HG03565 (cell line): ENCODE results near the gene RRN3.
"Not testable (repeated sequence)": the region's sequence is repeated elsewhere in the genome, so short reads cannot be mapped to it uniquely, and the experiment has no call there.

Experiments
- ATAC-seq: cut with Tn5 transposase; IDR thresholded peaks from one replicate; pipeline ENCODE4 v1.9.1; 2021; ENCODE audit warnings: mild to moderate bottlenecking, moderate library complexity; ENCODE audit not compliant: unreplicated experiment

Gene RRN3

GRCh38 chr16:15099366-15099909 is 5.4 kb upstream of the RRN3 start:
- not testable (repeated sequence) for ATAC-seq

- not testable (repeated sequence) for ATAC-seq
Observed at GRCh38 chr16:15096583-15096972, 2.5 kb upstream of the RRN3 start.

- ATAC-seq = not testable (repeated sequence)
Observed at GRCh38 chr16:15093571-15093954, 509 bp downstream of the RRN3 start.

GRCh38 chr16:15090663-15091269 is 3.3 kb downstream of the RRN3 start:
- not testable (repeated sequence) for ATAC-seq

- ATAC-seq = not testable (repeated sequence)
Observed at GRCh38 chr16:15082788-15083187, 11.3 kb downstream of the RRN3 start.

GRCh38 chr16:15080883-15081282 is 13.2 kb downstream of the RRN3 start:
- ATAC-seq = not testable (repeated sequence)

GRCh38 chr16:15076161-15076560 is 17.9 kb downstream of the RRN3 start:
- not testable (repeated sequence) for ATAC-seq

GRCh38 chr16:15073101-15073500 is 21.0 kb downstream of the RRN3 start:
- no peak for ATAC-seq

- ATAC-seq = not testable (repeated sequence)
Observed at GRCh38 chr16:15071916-15072769, 21.9 kb downstream of the RRN3 start.

GRCh38 chr16:15071013-15071412 is 23.1 kb downstream of the RRN3 start:
- ATAC-seq = not testable (repeated sequence)

- not testable (repeated sequence) for ATAC-seq
Observed at GRCh38 chr16:15066690-15067089, 27.4 kb downstream of the RRN3 start.

- ATAC-seq = not testable (repeated sequence)
Observed at GRCh38 chr16:15065961-15066360, 28.1 kb downstream of the RRN3 start.

- not testable (repeated sequence) for ATAC-seq
Observed at GRCh38 chr16:15062085-15062810, 31.8 kb downstream of the RRN3 start.

GRCh38 chr16:15059324-15059723 is 34.7 kb downstream of the RRN3 start:
- ATAC-seq = no peak

GRCh38 chr16:15057681-15058417 is 36.2 kb downstream of the RRN3 start:
- no peak for ATAC-seq

- ATAC-seq = peak; percentile 39
Observed at GRCh38 chr16:15055141-15056053, 38.7 kb downstream of the RRN3 start.

GRCh38 chr16:15054357-15055140 is 39.5 kb downstream of the RRN3 start:
- no peak for ATAC-seq

GRCh38 chr16:15053904-15054303 is 40.2 kb downstream of the RRN3 start:
- ATAC-seq = no peak
